HL-60/S4 treated with retinoic acid at 250 ng/mL for 4 days and 3 days (cell line): ENCODE data around the gene PPP2R2D.

Source experiments
- in situ Hi-C: fragments of 300-500 bp; cut with MboI; formaldehyde crosslinking; loops from 2 replicates; pipeline ENCODE4 v1.7.0; 2022; ENCODE audit warnings: low sequenced_read_pairs

Gene PPP2R2D

GRCh38 chr10:131886237-131886636 lies 14.6 kb upstream of the PPP2R2D start:
- in situ Hi-C loops = loop anchor here (10.0 kb wide), 1 partner anchor 139 kb away; no protein-coding TSS in a partner anchor

GRCh38 chr10:131888186-131888604 lies 12.6 kb upstream of the PPP2R2D start:
- in situ Hi-C loops = loop anchor here (10.0 kb wide), 1 partner anchor 137 kb away; no protein-coding TSS in a partner anchor

DNA sequence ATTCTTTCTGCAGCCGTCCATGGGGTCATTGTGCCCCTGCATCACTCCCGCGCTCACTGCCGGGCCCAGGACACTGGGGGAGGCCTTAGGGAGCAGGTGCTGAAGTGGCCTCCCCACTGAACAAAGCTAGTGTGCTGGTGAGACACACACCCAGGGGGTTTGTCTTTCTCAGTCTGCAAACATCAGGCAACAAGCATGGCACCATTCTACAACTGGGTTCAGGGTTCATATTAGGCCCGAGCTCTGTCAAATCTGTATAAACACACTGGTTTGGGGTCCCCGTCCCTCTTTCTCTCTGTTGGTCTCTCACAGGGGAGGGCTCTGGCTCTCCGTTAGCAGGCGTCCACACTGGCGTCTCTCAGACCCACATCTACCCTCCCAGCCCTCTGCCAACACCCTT lies 11.1 kb upstream of the PPP2R2D start:
- in situ Hi-C loops = loop anchor here (10.0 kb wide), 1 partner anchor 135 kb away; no protein-coding TSS in a partner anchor

DNA sequence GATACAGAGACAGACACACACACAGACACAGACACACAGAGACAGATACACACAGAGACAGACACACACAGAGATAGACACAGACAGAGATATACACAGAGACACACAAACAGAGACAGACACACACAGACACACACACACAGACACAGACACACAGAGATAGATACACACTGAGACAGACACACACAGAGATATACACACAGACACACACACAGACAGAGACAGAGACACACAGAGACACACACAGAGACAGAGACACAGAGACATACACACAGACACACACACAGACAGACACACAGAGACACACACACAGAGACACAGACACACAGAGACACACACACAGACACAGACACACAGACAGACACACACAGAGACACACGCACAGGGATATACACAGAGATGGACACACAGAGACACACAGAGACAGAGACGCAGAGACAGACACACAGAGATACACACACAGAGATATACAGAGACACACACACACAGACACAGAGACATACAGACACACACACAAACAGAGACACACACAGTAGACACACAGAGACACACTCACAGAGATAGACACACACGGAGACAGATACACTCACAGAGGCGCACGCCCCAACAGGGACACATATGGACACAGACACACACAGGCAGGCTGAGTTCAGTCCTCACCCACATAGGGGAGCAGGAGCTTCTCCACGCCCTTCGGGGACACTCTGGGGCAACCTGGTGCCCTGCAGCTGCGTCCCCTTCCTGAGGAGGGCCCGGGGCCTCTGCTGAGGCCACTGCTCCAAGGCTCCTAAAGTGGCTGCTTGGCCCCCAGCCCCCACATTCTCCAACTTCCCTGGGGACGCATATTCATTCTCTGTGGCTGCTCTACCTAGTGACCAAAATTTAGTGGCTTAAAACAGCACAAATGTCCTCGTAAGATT lies 10.3 kb upstream of the PPP2R2D start:
- in situ Hi-C loops = no loop called here

GRCh38 chr10:131891196-131891928 lies 9.4 kb upstream of the PPP2R2D start:
- in situ Hi-C loops = no loop called here

GRCh38 chr10:131891929-131892805 lies 8.6 kb upstream of the PPP2R2D start:
- in situ Hi-C loops = no loop called here

- in situ Hi-C loops = no loop called here
Observed at GRCh38 chr10:131892806-131893675, 7.8 kb upstream of the PPP2R2D start.

DNA sequence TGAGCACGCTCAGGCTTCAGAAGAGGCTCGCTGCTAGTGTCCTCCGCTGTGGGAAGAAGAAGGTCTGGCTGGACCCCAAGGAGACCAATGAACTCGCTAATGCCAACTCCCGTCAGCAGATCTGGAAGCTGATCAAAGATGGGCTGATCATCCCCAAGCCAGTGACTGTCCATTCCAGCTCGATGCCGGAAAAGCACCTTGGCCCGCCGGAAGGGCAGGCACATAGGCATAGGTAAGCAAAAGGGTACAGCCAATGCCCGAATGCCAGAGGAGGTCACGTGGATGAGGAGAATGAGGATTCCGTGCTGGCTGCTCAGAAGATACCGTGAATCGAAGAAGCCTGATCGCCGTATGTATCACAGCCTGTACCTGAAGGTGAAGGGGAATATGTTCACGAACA lies 5.7 kb upstream of the PPP2R2D start:
- in situ Hi-C loops = no loop called here

GRCh38 chr10:131896403-131896802 lies 4.4 kb upstream of the PPP2R2D start:
- in situ Hi-C loops = no loop called here

DNA sequence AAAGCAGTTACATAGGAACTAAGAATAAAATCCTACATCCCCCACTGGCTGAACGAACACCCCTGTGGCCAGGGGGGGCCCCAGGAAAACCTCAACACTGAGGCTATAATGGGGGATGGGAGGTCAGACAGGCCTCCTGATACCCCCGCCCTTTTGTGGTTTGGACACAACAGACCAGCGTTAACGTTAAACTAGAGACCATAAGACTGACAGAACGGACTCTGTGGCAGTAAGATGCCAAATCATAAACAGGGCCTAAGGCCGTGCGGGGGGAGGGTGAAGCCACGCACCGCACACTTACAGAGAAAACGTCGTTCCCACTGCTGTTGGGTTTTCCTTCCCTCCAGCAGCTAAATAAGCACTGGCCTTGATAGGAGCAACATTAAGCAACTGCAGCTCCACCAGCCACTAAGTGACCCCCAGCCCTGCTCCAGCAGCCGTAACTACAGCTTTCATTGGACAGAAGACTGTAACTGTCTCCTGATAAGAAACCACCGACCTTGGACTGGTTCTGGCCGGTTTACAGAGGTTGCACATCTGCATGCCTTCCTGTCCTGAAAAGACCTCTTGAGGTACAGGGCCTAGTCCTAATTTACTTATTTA lies 3.4 kb upstream of the PPP2R2D start:
- in situ Hi-C loops = no loop called here

DNA sequence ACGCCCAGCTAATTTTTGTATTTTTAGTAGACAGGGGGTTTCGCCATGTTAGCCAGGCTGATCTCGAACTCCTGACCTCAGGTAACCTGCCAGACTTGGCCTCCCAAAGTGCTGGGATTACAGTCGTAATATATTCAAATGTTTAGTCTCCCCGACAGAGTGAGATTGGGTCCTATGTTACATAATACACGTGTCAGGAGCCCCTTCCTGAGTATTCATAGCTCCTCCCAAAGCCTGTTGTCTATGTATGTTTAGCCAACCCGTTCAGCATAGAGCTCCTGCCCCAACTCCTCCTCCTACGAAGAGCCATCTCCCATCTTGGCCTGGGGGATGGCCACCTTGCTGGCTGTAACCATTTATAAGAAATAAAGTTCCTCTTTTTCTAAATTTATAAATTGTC lies 2.7 kb upstream of the PPP2R2D start:
- in situ Hi-C loops = no loop called here

- in situ Hi-C loops = no loop called here
Observed at GRCh38 chr10:131898713-131899112, 2.1 kb upstream of the PPP2R2D start.

DNA sequence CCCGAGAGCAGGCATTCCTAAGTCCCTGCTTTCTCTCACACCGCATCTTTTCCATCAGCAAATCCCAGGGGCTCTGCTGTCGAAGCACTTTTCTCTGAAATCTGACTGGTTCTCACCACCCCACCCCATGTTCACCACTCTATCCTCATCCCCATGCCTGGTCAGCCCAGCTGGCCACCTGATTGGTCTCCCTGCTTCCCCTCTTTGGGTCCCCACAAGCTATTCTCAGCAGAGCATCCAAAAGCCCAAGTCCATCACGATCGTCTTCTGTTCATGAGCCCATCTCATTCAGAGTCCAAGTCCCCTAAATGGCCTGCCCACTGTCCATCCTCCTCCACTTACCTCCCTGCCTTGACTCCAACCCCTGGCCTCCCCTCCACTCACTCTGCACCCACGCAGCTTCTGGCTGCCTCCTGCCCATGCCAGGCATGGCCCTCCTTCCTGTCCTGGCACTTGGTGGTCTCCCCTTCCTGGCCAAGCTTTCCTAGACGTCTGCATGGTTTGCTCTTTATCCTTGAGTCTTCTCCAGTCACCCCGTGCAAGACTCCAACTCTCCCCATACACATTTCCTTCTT lies 1.6 kb upstream of the PPP2R2D start:
- in situ Hi-C loops = no loop called here

DNA sequence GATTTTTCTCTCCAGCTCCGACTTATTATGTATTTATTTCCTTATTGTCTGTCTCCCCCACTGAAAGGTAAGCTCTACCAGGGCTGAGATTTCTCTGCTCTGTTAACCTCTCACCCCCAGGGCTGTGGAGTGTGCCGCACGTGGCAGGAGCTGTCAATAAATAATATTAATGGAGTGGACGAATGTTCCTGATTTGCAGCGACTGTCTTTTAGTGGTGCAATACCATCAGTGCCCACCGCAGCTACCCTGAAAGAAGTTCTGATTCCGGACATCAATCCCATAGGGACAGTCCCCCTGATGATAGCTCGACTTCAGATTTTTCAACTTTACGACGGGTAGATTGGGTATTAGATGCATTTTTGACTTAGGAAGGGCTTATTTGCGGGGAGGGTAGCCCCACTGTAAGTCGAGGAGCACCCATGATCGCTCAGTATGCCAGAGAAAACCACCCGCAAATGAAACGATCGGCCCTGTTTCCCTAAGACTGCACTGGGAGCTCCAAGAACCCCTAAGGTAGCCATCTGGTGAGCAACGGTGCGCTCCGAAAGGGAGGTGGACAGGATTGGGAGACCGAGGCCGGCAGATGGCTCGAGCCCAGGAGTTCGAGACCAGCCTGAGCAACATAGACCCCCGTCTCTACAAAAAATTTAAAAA lies 986 bp upstream of the PPP2R2D start:
- in situ Hi-C loops = no loop called here

- in situ Hi-C loops = no loop called here
Observed at GRCh38 chr10:131901181-131901829, 497 bp downstream of the PPP2R2D start.

DNA sequence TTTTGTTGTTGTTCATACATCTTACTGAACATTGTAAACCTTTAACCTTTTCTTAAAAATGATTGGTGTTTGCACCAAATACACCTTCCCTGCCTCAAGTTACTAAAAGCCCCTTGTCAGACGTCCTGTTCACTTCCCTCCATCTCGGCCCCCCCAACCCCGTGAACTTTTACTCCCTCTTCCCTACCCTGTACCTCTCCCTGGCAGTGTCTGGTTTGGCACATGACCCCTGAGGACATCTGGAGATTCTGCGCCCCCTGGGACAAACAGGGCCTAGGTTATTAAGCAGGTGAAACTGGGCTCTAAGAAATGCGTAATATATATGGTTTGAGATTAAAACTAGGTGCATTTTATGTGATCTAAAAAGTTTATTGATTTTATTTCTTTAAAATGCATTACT lies 1.4 kb downstream of the PPP2R2D start:
- in situ Hi-C loops = no loop called here

DNA sequence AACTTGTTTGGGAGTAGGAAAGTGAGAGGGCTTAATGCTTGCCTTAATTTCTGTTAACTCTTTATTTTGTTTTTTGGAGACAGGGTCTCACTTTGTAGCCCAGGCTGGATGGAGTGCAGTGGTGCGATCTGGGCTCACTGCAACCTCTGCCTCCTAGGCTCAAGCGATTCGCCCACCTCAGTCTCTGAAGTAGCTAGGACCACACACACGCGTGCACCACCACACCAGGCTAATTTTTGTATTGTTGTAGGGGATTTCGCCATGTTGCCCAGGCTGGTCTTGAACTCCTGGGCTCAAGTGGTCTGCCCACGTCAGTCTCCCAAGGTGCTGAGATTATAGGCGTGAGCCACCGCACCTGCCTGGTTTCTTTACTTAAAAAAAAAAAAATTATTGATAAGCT lies 1.9 kb downstream of the PPP2R2D start:
- in situ Hi-C loops = no loop called here

GRCh38 chr10:131905267-131905571 lies 4.4 kb downstream of the PPP2R2D start:
- in situ Hi-C loops = no loop called here
